Coronary artery (tissue), 2 donors: Measurements from ENCODE around the gene TMEM244.

ENCODE experiments used
- DNase-seq: peaks from one replicate; pipeline ENCODE4 v3.0.0-alpha.2; 2017; ENCODE audit warnings: low spot score
- H3K27ac ChIP-seq, 2 donors: fragments of 200-600 bp; sonication (generic); one replicate each; pipeline ENCODE4 v1.5.1; 2016 to 2019
- H3K4me3 ChIP-seq: fragments of 200-600 bp; sonication (generic); 2 replicates; pipeline ENCODE4 v1.5.1; 2016; ENCODE audit warnings: mild to moderate bottlenecking, moderate library complexity
- TF ChIP-seq, protein P1 (sequence below): fragments of 200-600 bp; sonication (generic); IDR thresholded peaks from one replicate; pipeline ENCODE4 v1.5.1; 2019; ENCODE audit warnings: antibody characterized with exemption

The TMEM244 gene

GRCh38 chr6:129895692-129896091 lies 34.6 kb upstream of the TMEM244 start:
- no peak overlapping the region for H3K27ac ChIP-seq
- no peak for DNase-seq
- TF ChIP-seq, protein P1, sequence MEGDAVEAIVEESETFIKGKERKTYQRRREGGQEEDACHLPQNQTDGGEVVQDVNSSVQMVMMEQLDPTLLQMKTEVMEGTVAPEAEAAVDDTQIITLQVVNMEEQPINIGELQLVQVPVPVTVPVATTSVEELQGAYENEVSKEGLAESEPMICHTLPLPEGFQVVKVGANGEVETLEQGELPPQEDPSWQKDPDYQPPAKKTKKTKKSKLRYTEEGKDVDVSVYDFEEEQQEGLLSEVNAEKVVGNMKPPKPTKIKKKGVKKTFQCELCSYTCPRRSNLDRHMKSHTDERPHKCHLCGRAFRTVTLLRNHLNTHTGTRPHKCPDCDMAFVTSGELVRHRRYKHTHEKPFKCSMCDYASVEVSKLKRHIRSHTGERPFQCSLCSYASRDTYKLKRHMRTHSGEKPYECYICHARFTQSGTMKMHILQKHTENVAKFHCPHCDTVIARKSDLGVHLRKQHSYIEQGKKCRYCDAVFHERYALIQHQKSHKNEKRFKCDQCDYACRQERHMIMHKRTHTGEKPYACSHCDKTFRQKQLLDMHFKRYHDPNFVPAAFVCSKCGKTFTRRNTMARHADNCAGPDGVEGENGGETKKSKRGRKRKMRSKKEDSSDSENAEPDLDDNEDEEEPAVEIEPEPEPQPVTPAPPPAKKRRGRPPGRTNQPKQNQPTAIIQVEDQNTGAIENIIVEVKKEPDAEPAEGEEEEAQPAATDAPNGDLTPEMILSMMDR: no peak
- H3K4me3 ChIP-seq: no peak overlapping the region

- no peak overlapping the region for H3K27ac ChIP-seq
- no peak overlapping the region for H3K4me3 ChIP-seq
- DNase-seq: no peak
- TF ChIP-seq, protein P1: no peak
Measured at GRCh38 chr6:129894921-129895320, 33.8 kb upstream of the TMEM244 start.

GRCh38 chr6:129893640-129894039 lies 32.5 kb upstream of the TMEM244 start:
- no peak overlapping the region for H3K4me3 ChIP-seq
- H3K27ac ChIP-seq: no peak overlapping the region
- TF ChIP-seq, protein P1: no peak
- DNase-seq: no peak

- DNase-seq: no peak
- TF ChIP-seq, protein P1: no peak
- Histone ChIP-seq H3K4me3 (no peak overlapping the region), H3K27ac (no peak overlapping the region)
Measured at GRCh38 chr6:129890701-129891100, 29.6 kb upstream of the TMEM244 start.

DNA sequence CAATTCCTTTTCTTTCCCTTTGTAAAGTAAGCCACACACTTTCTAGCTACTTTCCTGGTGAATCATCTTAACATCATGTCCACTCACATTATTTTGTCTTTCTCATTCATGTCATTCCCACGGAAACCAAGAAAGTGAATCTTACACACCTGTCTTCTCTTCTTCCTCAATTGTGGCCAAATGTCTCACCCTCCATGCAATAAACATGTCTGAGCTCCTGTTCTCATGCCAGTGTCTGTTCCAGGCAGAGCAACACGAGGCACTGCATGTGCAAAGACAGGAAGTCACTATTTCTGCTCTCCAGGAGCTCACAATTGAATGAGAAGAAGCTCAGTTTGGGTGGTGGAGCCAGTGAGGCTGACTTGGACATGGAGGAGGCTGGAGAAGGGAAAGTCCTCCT lies 29.0 kb upstream of the TMEM244 start:
- TF ChIP-seq, protein P1: no peak
- H3K4me3 ChIP-seq: no peak overlapping the region
- no peak for DNase-seq
- H3K27ac ChIP-seq: no peak overlapping the region

GRCh38 chr6:129889580-129889979 lies 28.5 kb upstream of the TMEM244 start:
- Histone ChIP-seq H3K27ac (no peak overlapping the region), H3K4me3 (no peak overlapping the region)
- DNase-seq: no peak
- TF ChIP-seq, protein P1: no peak

DNA sequence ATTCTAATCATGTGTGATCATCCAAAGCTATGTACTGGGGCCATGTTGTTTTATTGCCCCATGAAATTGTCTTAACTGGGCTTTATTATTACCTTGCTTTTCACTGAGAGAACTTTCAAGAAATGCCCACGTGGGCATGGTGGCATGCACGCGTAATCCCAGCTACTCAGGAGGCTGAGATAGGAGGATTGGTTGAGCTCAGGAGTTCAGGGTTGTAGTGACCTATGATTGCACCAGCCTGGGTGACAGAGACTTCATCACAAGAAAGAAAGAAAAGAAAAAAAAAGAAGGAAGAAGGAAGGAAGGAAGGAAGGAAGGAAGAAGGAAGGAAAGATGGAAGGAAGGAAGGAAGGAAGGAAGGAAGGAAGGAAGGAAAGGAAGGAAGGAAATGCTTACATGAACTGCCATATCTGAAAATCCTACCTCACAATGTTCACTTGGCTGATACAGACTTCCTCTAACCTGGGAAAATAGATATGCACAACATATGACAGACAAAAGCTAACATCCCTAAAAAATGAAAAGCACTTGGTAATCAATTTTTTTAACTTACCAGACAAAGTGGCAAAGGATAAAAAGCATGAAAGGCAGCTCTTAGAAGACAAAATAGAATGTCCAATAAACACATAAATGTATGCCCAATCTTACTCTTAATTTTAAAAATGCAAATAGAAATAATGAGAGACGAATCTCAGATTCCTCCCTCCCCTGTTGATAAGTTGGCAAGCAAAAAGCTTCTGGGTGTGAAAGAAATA lies 25.5 kb upstream of the TMEM244 start:
- Histone ChIP-seq H3K27ac (no peak overlapping the region), H3K4me3 (no peak overlapping the region)
- DNase-seq: no peak
- TF ChIP-seq, protein P1: no peak
